NCI-H1105 treated with DMSO at 0.1 percent for 48 hours (cell line): ENCODE data around the gene TARBP2.
"Not testable (repeated sequence)": the region's sequence is repeated elsewhere in the genome, so short reads cannot be mapped to it uniquely, and the experiment has no call there.

Experiments
- DNase-seq: peaks from one replicate; lab custom pipeline; 2025; lab: John Stamatoyannopoulos, UW

The TARBP2 gene

GRCh38 chr12:53513712-53514410 is 12.8 kb downstream of the TARBP2 start:
- no peak for DNase-seq

GRCh38 chr12:53514628-53515290 is 13.7 kb downstream of the TARBP2 start:
- no peak for DNase-seq

DNA sequence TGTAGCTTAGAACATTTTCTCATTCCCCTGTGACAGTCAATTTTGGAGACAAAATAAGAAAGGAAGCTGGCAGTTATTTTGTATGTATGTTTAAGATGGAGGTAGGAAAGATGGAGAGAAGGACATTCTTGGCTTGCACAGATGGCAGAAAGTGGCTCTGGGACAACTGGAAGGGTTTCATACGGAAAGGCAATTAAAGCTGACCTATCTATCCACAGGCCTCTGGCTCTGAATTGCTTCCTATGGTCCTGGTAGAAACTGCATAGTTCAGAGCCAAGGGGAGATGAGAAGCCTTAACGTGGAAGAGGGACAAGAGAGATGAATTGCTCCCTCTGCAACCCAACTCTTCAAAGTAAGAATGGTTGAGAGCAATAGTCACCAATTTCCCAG is 14.2 kb downstream of the TARBP2 start:
- DNase-seq = no peak

DNA sequence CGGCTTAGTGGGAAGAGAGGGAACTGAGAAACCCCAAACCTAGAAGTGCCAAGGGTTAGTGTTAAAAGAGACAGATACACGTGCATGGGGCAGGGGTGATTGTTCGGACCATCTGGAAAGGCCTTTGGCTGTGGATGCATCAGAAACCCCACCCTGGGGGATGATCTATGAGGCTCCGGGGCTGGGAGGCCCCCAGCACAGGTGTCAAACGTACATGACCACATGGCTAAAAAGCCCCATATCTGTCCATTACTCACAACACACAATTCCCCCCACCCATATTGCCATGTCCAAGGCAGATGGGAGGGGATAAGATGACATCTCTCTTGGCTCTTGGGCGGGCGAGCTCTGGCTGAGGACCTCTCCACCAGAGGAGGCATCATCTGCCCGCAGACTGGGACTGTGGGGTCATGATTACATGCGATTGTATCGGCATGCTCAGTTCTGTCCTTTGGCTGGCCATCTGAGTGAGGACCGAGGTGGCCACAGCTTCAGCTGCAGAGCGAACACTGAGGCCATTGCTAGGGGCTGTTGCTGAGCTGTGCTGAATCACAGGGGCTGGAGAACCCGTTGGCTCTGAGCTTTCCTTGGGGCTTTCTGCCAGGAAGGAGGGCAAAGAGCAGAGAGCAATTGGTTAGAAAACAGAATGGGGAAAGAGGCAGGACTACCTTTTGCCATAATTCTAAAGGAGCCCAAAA is 15.8 kb downstream of the TARBP2 start:
- DNase-seq = no peak

DNA sequence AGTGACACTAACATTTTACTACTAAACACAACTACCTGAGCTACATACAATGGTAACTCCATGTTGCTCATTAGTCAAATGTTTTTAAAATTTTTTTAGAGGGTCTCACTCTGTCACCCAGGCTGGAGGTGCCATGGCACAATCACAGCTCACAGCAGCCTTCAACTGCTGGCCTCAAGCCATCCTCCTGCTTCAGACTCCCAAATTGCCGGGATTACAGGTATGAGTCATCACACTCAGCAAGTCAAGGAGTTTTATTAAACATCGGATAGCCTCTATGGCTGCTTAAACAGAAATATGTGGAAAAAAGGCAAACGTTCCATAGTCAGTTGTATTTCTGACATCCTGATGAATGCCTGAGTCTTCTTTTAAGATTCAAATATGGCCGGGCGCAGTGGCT is 17.3 kb downstream of the TARBP2 start:
- DNase-seq = no peak

DNA sequence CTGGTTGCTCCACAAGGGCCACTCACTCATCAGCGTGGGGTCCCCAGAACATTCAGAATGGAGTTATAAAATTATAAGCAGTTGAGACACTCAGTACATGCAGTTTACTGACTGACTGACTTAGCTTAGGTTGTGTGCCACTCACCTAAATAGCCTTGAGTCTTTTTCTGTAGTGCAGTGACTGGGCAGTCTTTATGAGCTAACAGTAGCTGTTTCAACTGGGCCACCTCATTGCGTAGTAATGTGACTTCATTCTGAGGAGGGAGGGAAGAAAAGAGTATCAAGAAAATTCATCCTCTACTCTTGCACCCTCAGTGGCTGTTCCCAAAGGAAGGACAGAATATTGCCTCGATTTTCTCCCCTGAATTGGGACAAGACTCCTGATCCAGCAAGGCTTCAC is 22.0 kb downstream of the TARBP2 start:
- no peak for DNase-seq

GRCh38 chr12:53524476-53524875 is 23.4 kb downstream of the TARBP2 start:
- no peak for DNase-seq

DNA sequence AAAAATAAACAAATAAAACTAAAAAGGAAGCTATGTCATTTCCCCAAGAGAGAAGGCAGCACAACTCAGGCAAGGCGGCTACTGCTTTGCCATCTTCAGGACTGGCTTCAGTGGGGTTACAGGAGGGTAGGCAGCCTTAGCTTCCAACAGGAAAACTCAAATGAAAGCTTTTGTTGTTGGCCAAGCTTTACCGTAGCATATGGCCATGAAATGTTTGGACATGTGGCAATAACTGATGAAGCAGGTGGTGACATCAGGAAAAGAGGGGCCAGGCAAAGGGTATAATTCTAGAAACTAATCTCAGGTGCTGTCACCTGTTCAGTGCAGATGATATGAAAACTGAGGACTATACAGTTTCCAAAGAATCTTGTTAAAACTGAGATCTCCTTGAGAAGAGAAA is 29.0 kb downstream of the TARBP2 start:
- no peak for DNase-seq

DNA sequence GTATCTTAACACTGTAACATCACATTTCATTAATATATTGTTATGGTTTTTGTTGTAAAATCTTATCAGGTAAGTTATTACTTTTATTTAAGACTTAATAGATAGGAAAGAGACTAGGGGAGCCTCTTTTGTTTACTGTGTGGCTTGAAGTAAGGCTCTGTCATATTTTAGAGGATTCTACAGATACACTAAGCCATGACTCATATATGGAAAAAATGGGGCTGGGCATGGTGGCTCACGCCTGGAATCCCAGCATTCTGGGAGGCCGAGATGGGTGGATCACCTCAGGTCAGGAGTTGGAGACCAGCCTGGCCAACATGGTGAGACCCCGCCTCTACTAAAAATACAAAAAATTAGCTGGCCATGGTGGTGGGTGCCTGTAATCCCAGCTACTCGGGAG is 29.8 kb downstream of the TARBP2 start:
- DNase-seq = no peak

- no peak for DNase-seq
These were observed 30.9 kb downstream of the TARBP2 start for GRCh38 chr12:53532021-53532420.

GRCh38 chr12:53532524-53533445 is 31.7 kb downstream of the TARBP2 start:
- no peak for DNase-seq

GRCh38 chr12:53533471-53533870 is 32.4 kb downstream of the TARBP2 start:
- no peak for DNase-seq

DNA sequence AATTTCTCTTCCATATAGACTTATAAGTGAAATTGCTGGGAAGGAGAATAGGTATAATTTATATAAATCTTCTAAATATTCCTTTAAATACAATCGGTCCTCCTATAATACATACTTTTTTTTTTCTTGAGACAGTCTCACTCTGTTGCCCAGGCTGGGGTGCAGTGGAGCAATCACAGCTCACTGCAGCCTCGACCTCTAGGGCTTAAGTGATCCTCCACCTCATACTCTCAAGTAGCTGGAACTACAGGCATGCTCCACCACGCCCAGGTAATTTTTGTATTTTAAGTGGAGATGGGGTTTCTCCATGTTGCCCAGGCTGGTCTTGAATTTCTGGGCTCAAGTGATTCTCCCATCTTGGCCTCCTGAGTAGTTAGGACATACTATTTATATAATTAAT is 35.9 kb downstream of the TARBP2 start:
- no peak for DNase-seq

GRCh38 chr12:53538209-53538689 is 37.2 kb downstream of the TARBP2 start:
- peak; percentile 35 for DNase-seq

DNA sequence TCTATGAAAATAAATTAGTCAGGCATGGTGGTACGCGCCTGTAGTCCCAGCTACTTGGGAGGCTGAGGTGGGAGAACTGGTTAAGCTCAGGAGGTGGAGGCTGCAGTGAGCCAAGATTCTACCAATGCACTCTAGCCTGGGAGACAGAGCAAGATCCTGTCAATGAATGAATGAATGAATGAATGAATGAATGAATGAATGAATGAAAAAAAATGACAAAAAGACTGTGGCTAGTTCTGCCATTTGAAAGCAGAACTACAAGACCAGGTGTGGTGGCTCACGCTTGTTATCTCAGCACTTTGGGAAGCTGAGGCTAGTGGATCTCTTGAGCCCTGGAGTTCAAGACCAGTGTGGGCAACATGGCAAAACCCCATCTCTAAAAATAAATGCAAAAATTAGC is 38.4 kb downstream of the TARBP2 start:
- DNase-seq = no peak

- peak; percentile 6 for DNase-seq
These were observed 42.5 kb downstream of the TARBP2 start for GRCh38 chr12:53543539-53543938.

DNA sequence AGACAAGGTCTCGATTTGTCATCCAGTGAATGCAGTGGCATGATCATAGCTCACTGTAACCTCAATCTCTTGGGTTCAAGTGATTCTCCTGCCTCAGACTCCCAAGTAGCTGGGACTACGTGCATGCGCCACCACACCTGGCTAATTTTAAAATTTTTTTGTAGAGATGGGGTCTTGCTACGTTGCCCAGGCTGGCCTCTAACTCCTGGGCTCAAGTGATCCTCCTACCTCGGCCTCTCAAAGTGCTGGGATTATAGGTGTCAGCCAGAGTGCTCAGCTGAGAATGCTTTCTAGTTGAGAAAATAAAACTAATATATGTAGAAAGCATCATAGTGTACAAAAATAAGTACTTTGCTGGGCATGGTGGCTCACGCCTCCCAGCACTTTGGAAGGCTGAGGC is 47.3 kb downstream of the TARBP2 start:
- DNase-seq = not testable (repeated sequence)

GRCh38 chr12:53550131-53550530 is 49.0 kb downstream of the TARBP2 start:
- DNase-seq = not testable (repeated sequence)

DNA sequence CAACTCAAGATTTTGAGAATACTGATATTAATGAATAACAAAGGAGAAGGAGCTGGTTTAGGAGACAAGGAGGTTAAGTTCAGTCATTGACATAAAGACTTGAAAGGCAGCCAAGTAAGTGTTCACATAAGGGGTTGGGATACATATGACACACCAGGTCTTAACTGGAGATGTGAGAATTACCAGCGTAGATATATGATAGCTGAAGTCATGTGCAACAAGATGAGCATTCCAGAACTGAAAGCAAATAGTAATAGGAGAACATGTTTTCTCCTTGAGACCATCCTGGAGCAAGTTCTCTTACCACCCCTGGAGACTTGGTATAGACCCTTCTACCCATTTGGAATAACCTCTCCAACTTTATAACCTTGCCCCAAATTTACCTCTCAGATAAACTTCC is 49.5 kb downstream of the TARBP2 start:
- no peak for DNase-seq

- no peak for DNase-seq
These were observed 50.8 kb downstream of the TARBP2 start for GRCh38 chr12:53551889-53552291.

GRCh38 chr12:53552361-53553327 is 51.6 kb downstream of the TARBP2 start:
- no peak for DNase-seq
